ENCODE measurements around the gene ADAMTS14.

DNA sequence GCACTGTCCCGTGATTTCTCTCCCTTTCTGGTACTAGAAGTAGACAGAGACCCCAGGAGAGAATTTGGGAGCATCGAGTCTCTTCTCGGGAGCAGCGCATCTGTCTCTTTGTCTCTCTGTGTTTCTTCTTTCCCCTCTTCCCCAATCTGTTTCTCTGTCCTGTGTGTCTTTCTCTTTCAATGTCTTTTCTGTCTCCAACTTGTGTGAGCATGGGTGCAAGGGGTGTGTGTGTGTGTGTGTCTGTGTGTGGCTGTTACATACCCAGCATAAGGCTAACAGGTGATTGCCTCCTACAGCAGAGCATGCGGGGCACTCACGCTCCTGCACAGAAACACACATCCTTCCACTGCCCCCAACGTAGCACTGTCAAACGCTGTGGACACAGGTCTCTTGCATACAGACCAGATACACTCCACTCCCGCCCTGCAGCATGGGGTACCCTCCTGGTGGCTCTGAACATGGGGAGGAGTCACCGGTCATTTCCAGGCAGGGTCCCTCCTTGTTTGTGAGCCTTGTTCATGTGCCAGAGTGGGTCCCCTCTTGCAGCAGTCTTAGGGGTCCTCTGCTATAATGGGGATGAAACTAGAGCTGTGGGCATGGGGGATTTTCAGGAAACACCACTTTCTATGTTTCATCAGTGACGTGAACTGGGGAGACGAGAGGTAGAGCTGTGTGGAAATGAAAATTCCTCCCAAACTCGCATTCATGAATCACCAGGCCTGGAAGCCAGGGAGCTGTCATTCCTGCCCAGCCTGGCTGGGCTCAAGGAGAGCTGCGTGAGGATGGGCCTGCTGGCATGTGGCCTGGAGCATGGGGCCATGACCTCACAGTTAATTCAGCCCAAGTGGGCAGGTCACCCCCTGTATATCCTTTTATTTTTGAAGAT is 980 bp downstream of the ADAMTS14 start:
- TF ChIP-seq POLR2AphosphoS5 (IDR thresholded peaks at IDR 0.05; ENCODE audit: borderline replicate concordance, low read depth, low read length) (no peak), EZH2 (IDR thresholded peaks at IDR 0.05) (no peak)
